Fibroblast of lung (primary cell): ENCODE data around the gene SMARCA5. TPM values are rescaled to one million over a fixed set of nuclear protein-coding genes. Genes with fewer than 3 reads are reported as not detected.

ENCODE experiments used
- DNase-seq, 2 donors: peaks; one replicate each; pipeline versions ENCODE4 v3.0.0 to v3.0.0-alpha.2; 2010; ENCODE audit warnings: low read depth in 2 of 2
- H2AFZ ChIP-seq: 2 replicates; pipeline ENCODE4 v1.5.1; 2012; ENCODE audit warnings: low read length, control low read depth, inconsistent platforms
- H3K27ac ChIP-seq: 2 replicates; pipeline ENCODE4 v1.5.1; 2011; ENCODE audit warnings: low read length, control low read depth; ENCODE audit not compliant: insufficient read depth
- H3K27me3 ChIP-seq: 2 replicates; pipeline ENCODE4 v1.5.1; 2011; ENCODE audit warnings: mild to moderate bottlenecking, low read length; ENCODE audit not compliant: control insufficient read depth, insufficient read depth
- H3K36me3 ChIP-seq: 2 replicates; pipeline ENCODE4 v1.5.1; 2011; ENCODE audit warnings: low read length; ENCODE audit not compliant: control insufficient read depth, insufficient read depth
- H3K4me1 ChIP-seq: 2 replicates; pipeline ENCODE4 v1.5.1; 2011; ENCODE audit warnings: low read length; ENCODE audit not compliant: control insufficient read depth, insufficient read depth; ENCODE audit errors: extremely low read depth
- H3K4me2 ChIP-seq: 2 replicates; pipeline ENCODE4 v1.5.1; 2011; ENCODE audit warnings: low read length, control low read depth; ENCODE audit not compliant: insufficient read depth; ENCODE audit errors: extremely low read depth
- H3K4me3 ChIP-seq, 4 experiments: fragments of 200-600 bp in 1 of 4; sonication (generic) in 1 of 4; replicated peaks in 1 of 4; 2 replicates each; pipeline ENCODE4 v1.5.1; 2011 to 2016; ENCODE audit warnings: low read length in 4 of 4, low read depth in 3 of 4, mild to moderate bottlenecking in 3 of 4, control low read depth in 2 of 4, inconsistent platforms in 1 of 4, mixed read lengths in 1 of 4; ENCODE audit not compliant: insufficient read depth in 1 of 4; ENCODE audit errors: control extremely low read depth in 1 of 4
- H3K79me2 ChIP-seq: 2 replicates; pipeline ENCODE4 v1.5.1; 2012; ENCODE audit warnings: mild to moderate bottlenecking, low read length, inconsistent platforms; ENCODE audit not compliant: control insufficient read depth, insufficient read depth
- H3K9ac ChIP-seq: 2 replicates; pipeline ENCODE4 v1.5.1; 2011; ENCODE audit warnings: mild to moderate bottlenecking, low read length, control low read depth; ENCODE audit not compliant: insufficient read depth
- H3K9me3 ChIP-seq: 2 replicates; pipeline ENCODE4 v1.5.1; 2012; ENCODE audit warnings: low read depth, low read length; ENCODE audit not compliant: control insufficient read depth, insufficient read depth
- H4K20me1 ChIP-seq: 2 replicates; pipeline ENCODE4 v1.5.1; 2011; ENCODE audit warnings: low read length; ENCODE audit not compliant: control insufficient read depth, insufficient read depth; ENCODE audit errors: extremely low read depth
- EZH2 ChIP-seq: IDR thresholded peaks from 2 replicates; pipeline ENCODE4 v1.5.1; 2012; ENCODE audit warnings: low read length, control low read depth, mild to moderate bottlenecking; ENCODE audit errors: missing control alignments
- polyA plus RNA-seq, 2 donors: library from polyadenylated mRNA; depleted of rRNA in 1 of 2; stranded (reverse) in 1 of 2; unstranded in 1 of 2; fragments of >200 nt; gene quantifications; 2 replicates each; pipeline ENCODE4 v1.2.1, GENCODE V29; 2011 to 2012; ENCODE audit warnings: missing spikeins in 1 of 2
- total RNA-seq: library from RNA; depleted of rRNA; stranded (reverse); fragments of >200 nt; gene quantifications from 2 replicates; pipeline ENCODE4 v1.2.1, GENCODE V29; 2014
- TF ChIP-seq, protein P1 (sequence below), 2 donors: IDR thresholded peaks in 1 of 2; conservative IDR thresholded peaks in 1 of 2; 1 replicate in 1 of 2; 2 replicates in 1 of 2; pipeline ENCODE4 v1.5.1; 2011 to 2012; ENCODE audit warnings: low read length in 2 of 2, control low read depth in 1 of 2, inconsistent platforms in 1 of 2, low read depth in 1 of 2, mild to moderate bottlenecking in 1 of 2

SMARCA5 gene
- total and polyA plus RNA-seq, 2 donors (not counting 1 experiment from before 2014, with no cell fraction given), result 22.9 to 53.3 TPM

DNA sequence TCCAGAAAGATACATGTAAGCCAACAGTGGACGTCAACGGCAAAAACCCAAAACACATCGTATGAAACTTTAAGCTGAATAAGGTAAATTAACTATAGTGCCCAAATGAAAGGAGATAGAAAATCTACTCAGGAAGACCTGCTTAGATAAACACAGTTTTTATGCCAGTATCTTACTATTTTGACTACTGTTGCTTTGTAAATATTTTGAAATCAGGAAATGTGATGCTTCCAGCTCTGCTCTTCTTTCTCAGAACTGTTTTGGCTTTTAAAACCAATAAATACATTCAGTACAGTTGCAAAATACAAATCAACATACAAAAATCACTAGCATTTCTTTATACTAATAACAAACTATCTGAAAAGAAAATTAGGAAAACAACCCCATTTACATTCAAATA lies 83.8 kb downstream of the SMARCA5 start:
- Histone ChIP-seq H3K79me2 (no peaks in the 10 kb centered on the region), H2AFZ (no peak overlapping the region), H3K27me3 (no peaks in the 10 kb centered on the region), H3K4me2 (no peak overlapping the region), H3K4me3 (no peak overlapping the region), H3K27ac (no peak overlapping the region), H3K9ac (no peak overlapping the region), H3K4me1 (no peaks in the 10 kb centered on the region), H3K36me3 (no peaks in the 10 kb centered on the region), H3K9me3 (no peaks in the 10 kb centered on the region), H4K20me1 (no peaks in the 10 kb centered on the region)
- no peak for DNase-seq
- TF ChIP-seq EZH2, result no peak
- TF ChIP-seq, protein P1, sequence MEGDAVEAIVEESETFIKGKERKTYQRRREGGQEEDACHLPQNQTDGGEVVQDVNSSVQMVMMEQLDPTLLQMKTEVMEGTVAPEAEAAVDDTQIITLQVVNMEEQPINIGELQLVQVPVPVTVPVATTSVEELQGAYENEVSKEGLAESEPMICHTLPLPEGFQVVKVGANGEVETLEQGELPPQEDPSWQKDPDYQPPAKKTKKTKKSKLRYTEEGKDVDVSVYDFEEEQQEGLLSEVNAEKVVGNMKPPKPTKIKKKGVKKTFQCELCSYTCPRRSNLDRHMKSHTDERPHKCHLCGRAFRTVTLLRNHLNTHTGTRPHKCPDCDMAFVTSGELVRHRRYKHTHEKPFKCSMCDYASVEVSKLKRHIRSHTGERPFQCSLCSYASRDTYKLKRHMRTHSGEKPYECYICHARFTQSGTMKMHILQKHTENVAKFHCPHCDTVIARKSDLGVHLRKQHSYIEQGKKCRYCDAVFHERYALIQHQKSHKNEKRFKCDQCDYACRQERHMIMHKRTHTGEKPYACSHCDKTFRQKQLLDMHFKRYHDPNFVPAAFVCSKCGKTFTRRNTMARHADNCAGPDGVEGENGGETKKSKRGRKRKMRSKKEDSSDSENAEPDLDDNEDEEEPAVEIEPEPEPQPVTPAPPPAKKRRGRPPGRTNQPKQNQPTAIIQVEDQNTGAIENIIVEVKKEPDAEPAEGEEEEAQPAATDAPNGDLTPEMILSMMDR (conservative IDR thresholded peaks at IDR 0.05 in 1 of 2, IDR thresholded peaks at IDR 0.05 in 1 of 2; ENCODE audit: low read depth in 1 of 2, low read length in 2 of 2), result no peak

DNA sequence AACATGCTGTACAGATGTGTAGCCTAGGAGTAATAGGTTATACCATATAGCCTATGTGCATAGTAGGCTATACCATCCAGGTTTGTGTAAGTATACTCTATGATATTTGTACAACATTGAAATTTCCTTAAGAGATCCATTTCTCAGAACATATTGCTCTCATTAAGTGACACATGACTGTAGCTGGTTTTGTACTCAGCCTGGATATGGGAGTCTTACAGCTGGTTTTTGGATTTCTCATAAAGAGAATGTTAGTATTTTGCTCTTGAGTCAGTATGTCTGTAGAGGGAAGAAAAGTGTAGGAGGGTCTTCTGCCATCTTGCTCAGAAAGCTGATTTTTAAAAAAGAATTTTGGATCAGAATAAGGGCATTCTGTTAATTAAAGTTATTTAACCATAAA lies 85.3 kb downstream of the SMARCA5 start:
- no peaks in the 10 kb centered on the region for H3K9me3 ChIP-seq
- H3K4me1 ChIP-seq, result no peaks in the 10 kb centered on the region

DNA sequence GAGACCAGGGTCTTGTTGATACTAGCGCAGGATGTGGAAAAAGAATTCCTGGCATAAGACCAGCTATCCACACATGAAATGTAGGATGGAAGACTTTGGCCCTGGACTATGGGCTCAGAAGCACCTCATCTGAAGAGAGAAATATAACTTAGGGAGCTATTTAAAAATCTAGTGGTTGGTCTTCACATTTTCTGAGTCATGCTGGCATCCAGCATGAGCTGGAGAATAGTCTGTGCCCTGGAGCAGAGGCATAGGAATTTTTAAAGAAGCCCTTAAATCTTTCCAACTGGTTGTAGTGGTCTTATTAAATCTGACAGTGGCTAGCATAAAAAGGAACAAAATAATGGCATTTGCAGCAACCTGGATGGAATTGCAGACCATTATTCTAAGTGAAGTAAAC lies 86.3 kb downstream of the SMARCA5 start:
- no peak overlapping the region for H3K4me2 ChIP-seq
- DNase-seq, result no peak

More for the DNA sequence above, 85.3 kb downstream of the SMARCA5 start:
- Histone ChIP-seq H2AFZ (no peak overlapping the region), H3K27me3 (no peaks in the 10 kb centered on the region), H3K79me2 (no peaks in the 10 kb centered on the region), H4K20me1 (no peaks in the 10 kb centered on the region), H3K9ac (no peak overlapping the region), H3K4me2 (no peak overlapping the region), H3K27ac (no peak overlapping the region), H3K36me3 (no peaks in the 10 kb centered on the region), H3K4me3 (no peak overlapping the region)
- no peak for TF ChIP-seq EZH2
- TF ChIP-seq, protein P1 (conservative IDR thresholded peaks at IDR 0.05 in 1 of 2, IDR thresholded peaks at IDR 0.05 in 1 of 2; ENCODE audit: low read depth in 1 of 2, low read length in 2 of 2), result no peak
- no peak for DNase-seq

More for the DNA sequence above, 86.3 kb downstream of the SMARCA5 start:
- no peaks in the 10 kb centered on the region for H3K4me1 ChIP-seq
- no peaks in the 10 kb centered on the region for H3K27me3 ChIP-seq
- no peak overlapping the region for H3K27ac ChIP-seq
- no peak overlapping the region for H3K9ac ChIP-seq
- H3K36me3 ChIP-seq, result no peaks in the 10 kb centered on the region
- no peak overlapping the region for H3K4me3 ChIP-seq
- H3K9me3 ChIP-seq, result no peaks in the 10 kb centered on the region
- H3K79me2 ChIP-seq, result no peaks in the 10 kb centered on the region
- no peaks in the 10 kb centered on the region for H4K20me1 ChIP-seq
- no peak for TF ChIP-seq EZH2
- TF ChIP-seq, protein P1 (conservative IDR thresholded peaks at IDR 0.05 in 1 of 2, IDR thresholded peaks at IDR 0.05 in 1 of 2; ENCODE audit: low read depth in 1 of 2, low read length in 2 of 2), result no peak
- H2AFZ ChIP-seq, result no peak overlapping the region
